GM10847 (cell line): Measurements from ENCODE around the gene KIF13A.

Experiments used
- POLR2A ChIP-seq: IDR thresholded peaks from 2 replicates; pipeline ENCODE4 v1.6.1; 2011; ENCODE audit not compliant: insufficient read length; ENCODE audit errors: extremely low read depth

Gene KIF13A

DNA sequence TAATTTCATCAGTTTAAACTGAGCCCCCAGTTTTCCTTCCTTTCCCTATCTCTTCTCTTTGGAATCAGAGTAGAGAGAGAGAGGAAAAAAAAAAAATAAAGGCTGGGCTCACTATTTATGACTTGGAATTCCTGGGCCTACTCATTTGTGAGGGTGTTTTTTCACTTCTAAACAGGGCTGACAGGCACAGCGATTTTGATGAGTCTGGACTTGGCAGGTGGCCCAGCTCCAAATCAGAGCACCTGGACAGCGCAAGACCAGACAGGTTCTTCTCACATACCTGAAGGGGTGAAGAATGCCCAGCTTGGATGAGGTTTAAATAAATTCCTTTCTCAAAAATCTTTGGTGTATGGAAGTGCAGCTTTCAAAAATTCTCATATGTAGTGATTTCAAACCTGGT is 122.2 kb downstream of the KIF13A start:
- no peak for TF ChIP-seq POLR2A

DNA sequence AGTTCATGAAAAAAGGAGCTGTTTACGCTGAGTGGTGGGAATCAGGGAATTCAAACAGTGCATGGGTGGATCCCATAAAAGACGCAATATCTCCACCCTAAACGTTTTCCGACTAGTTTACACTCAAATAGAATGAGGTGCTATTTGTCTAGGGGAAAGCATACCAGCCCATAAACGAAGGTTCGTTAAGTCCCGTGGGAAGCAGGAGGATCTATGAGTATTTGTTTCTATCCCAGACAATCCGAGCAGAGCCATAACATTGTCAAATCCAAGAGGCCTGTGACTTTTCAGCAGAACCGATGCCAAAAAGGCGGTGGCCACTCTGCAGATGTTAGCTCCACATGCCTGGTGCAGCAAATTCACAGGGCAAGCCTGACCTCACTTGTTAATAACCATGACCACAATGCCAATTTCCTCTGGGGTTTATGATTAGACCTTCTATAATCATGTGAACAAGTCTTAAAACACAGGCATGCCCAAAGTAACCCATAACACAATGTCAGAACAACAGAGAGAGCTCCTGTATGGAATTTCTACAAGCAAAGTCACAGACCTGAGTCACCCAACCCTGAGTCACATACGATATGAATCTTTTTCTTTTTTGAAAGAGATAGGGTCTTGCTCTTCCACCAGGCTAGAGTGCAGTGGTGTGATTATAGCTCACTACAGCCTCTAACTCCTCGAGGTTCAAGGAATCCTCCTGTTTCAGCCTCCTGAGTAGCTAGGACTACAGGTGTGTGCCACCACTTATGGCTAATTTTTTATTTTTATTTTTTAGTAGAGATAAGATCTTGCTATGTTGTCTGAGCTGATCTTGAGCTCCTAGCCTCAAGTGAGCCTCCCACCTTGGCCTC is 123.3 kb downstream of the KIF13A start:
- no peak for TF ChIP-seq POLR2A

DNA sequence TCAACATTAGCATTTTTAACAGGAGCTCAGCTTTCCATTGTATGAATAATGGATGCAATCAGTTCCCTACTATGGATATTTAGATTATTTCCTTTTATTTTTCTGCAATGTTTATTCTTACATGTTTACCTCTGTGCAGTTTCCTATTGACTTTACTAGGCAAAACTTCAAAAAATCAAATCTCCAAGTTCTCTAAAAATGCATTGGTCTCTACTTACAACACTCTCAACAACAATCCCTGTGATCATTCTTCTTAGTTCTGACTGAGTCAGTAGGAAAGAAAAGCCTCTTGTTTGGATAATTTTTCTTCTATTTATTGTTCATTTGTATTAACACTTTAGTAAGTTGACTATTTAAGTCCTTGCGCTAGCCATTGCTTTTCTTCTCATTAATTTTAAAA is 126.1 kb downstream of the KIF13A start:
- no peak for TF ChIP-seq POLR2A

DNA sequence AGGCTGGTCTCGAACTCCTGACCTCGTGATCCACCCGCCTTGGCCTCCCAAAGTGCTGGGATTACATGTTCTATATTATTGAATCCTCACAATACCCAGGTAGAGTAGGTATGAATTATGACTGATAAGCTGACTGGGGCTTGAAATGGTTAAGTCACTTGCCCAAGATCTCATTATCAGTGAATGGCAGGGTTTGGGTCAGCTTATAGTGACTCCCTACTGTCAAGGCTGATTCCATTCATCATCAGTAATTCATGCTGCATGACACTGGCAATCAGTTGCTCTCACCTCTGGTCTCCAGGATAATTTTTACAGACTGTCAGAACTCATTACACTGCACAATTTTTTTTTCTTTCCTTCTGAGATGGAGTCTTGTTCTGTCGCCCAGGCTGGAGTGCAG is 127.6 kb downstream of the KIF13A start:
- TF ChIP-seq POLR2A: no peak

DNA sequence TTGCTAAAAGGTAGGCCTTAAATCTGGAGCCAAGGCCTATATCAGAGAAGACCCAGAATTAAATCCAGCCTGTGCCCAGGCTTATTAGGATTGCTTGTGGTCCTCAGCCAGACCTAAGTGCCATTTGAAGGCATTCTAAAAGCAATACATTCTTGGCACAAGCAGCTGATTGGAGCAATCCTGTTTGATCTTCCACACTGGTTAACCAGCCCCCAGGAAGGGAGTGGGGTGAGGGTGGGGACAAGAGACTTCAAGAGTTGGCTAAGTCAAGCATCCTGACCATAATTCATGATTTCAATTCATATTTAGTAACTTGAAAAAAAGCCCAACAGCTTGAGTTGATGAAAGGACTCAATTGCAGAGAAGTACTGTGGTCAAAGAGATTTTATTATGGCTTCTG is 128.9 kb downstream of the KIF13A start:
- TF ChIP-seq POLR2A: no peak

DNA sequence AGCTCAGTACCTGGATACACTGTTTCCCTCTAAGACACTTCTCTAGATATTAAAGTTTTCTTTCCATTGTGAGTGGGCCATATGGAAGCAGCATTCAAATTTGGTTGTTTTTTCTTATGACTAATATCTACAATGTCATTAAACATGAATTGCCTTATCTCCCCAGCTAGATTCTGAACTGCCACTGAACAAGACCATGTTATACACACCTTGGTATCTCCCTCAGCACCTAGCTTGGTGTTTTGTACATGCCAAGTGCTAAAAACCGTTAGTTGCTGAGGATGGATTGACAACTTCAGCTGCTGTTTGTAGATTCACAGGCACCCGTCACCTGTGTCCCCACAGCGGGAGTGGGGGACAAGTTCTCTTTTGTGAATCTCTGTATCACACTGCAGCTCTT is 131.1 kb downstream of the KIF13A start:
- TF ChIP-seq POLR2A: no peak

DNA sequence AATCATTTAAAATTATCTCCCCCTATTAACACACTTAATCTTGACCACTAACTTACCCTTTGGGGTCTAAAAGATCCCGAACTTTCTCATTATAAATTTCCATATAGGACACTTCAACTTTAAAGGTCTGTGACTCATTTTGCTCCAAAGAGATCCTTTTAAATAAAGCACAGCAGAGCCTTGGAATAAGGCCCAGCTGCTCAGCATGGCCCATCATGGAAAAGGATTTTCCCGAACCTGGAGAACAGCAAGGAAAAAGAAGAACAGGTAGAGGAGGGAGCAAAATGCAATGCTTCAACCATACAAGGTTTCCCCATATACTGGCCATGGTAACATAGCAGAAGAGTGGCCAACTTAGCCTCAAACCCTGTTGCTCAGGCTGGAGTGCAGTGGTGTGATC is 132.1 kb downstream of the KIF13A start:
- no peak for TF ChIP-seq POLR2A

DNA sequence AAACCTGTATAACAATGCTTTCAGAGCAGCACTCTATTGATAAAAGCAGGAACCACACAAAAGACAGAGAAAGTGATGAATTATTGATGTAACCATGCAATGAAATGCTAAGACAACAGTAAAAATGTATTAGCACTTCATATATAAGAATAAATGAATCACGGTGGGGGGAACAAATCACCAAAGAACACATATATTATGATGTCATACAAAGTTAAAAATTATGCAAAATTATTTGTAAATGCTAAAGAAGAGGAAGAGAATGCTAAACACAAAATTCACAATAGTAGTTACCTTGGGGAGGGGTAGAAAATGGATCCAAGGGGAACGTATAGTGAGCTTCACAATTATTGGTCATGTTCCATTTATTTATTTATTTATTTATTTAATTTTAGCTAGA is 133.9 kb downstream of the KIF13A start:
- no peak for TF ChIP-seq POLR2A

DNA sequence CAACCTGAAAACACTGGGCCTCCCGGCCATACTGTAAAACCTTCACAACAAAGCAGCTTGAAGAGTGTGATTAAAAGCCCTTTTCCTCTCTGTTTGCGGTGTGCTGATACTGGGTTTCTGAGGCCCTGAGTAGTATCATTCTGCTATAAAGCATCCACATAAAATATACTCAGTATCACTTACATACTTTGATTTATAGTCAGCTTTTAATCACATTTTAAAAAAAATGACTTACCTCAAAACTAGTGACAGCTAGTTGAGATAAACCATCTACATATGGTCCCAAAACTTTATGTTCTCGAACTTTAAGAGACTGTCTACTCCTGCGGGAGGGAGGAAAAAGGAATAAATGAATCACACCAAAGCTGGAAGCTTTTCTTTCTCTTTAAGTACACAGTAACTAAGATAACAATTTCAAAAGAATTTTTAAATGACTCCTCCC is 135.7 kb downstream of the KIF13A start:
- TF ChIP-seq POLR2A: no peak

DNA sequence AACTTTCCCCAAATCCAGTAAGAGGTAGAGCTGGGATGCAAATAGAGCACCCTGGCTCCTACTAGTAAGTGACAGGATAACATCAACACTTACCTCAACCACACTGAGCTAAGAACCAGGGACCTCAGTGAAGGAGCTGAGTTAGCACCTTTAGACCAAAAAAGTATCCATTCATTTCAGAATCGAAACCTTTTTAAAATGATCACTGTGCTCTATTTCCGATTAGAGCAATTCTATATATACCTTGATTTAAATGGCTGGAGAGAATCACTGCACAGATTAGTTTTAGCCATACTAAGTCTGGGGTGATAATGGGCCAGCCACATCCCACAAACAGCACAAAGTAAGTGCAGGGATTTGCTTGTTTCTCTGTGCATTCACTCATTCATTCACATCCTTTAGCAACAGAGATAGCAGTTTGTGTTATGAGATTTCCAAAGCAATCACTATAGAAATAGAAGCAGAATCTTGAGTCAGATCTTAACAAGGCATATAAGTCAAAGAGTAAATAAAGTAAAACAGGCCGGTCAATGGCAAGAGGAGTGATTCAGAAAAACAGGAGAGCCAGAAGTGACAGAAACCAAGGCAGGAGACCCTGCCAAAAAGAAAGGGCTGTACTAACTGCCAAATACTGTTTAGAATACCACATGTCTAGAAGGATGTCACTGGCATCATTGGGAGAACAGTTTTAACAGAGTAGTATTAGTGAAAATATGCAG is 136.3 kb downstream of the KIF13A start:
- no peak for TF ChIP-seq POLR2A

DNA sequence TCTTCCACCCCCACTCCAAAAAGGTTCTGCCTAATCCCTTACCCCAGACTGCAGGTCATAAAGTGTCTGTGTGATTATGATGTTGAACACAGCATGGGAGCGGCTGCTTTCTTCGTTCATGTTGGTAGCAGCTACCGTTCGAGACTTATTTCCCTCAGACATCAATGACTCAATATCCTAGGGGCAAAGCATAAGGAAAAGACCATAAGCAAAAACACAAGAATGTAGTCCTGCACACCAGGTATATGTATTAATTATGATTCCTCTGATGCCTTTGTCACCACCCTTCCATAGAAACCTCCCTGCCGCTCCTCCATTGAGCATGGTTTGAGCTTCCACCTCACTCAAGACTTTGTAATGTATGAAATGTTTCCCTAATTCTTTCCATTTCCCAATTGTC is 137.2 kb downstream of the KIF13A start:
- no peak for TF ChIP-seq POLR2A

DNA sequence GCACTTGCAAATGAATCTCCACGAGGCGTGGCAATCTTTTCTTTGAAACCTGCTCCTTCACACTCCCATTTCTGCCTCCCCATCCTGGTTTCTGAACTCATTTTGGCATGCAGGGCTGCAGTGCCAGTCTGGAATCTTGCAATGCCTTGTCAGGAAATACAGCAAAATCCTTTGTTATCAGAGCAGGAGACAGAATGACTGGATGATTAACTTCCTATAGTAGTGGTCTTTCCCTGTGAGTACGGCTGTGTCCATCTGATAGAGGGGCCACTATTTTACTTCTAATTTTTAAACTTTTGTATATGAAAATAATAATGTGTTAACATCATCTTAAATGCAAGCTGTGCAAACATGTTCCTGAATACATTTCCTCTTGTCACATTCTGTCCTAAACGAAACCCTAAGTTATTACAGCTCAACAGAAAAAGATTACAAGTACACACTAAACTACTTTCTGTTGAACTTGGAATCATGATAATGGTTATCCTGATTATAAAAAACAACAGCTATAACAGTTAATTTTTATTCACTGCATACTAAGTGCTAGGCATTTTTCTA is 140.2 kb downstream of the KIF13A start:
- TF ChIP-seq POLR2A: no peak

DNA sequence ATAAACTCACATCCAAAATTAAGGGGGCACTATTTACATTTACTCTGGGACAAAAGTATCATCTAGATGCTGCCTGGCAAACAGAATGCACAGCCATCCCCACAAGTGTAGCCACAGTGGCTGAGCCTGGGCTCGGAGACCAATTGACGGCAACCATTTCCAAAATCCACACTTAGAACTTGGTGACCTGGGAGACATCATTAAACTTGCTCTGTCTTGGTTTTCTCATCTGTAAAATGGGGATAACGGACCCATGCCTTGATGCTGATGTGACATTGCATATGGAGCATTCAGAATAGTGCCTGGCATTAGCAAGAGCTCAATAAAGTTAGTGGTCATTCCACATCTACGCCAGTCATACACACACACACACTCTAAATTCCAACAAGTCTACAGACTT is 140.7 kb downstream of the KIF13A start:
- TF ChIP-seq POLR2A: no peak

DNA sequence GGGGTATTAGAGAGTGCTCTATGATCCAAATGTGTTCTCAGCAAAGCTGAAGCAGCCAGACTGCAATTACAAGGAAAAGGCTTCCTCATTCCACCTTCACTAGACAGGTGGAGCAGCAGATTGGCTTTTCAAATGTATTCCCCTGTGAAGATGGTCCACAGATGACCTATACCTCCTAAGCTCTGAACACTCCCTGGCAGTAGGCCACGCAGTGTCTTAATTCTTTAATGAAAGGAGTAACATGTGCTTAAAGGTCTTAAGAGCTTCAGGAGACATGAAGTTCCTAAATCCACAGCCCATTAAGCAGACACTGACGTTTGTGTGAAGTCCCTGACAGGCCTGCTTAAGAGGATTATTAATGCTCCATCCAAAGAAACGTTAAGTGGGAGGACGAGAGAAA is 141.8 kb downstream of the KIF13A start:
- no peak for TF ChIP-seq POLR2A

DNA sequence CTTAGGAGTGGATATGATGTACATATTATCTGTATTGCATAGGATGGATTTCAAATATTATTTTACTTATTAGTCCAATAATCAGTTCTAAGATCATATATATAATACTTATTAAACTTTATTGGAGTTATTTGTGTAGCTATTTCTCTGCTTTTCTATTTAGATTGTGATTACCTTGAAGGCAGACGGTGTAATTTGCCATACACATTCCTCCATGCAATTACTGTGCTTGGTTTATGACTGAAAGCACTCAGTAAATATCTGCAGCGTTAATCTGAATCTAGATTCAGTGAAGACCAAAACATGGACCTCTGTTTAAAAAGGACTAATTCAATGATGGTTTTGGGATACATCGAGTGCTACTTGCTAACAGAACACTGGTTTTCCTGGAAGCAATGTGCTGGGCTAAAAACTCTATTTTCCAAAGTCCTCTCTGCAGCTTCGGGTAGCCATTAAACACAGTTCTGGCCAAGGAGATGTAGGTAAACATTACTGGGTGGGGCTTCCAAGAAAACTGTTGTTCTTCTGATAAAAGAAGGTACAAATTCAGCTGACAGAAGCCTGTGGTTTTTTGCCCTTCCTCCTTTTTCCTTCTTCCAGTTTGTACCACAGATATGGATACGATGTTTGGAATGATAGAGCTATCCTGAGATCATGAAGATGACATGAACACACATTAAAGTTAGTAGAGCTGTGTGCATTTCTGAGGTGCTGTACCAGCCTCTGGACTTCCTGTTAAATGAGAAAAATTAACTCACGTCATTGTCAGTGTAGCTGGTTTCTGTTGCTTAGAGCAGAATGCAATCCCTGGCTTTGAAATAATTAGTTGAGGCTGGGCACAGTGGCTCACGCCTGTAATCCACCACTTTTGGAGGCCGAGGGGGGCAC is 144.3 kb downstream of the KIF13A start:
- no peak for TF ChIP-seq POLR2A
